ENCODE data around the gene GPSM1.
"Not testable (repeated sequence)": the region's sequence is repeated elsewhere in the genome, so short reads cannot be mapped to it uniquely, and the experiment has no call there.

The GPSM1 gene

DNA sequence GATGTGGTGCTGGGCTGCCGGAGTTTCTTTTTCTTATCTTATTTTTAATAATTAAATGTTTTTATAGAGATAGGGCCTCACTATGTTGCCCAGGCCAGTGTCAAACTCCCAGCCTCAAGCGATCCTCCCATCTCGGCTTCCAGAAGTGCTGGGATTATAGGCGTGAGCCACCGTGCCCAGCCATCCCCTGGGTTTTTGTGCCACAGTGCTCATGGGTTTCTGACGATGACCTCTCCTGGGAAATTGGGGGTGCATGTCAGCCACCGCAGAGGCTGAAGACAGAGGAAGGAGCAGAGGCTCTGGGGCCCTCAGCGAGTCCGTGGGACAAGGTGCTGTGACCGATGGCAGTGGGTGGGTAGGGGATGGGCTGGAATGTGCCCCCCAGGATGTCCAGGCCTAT lies 14.4 kb downstream of the GPSM1 start:
- DNase-seq, result no peak

DNA sequence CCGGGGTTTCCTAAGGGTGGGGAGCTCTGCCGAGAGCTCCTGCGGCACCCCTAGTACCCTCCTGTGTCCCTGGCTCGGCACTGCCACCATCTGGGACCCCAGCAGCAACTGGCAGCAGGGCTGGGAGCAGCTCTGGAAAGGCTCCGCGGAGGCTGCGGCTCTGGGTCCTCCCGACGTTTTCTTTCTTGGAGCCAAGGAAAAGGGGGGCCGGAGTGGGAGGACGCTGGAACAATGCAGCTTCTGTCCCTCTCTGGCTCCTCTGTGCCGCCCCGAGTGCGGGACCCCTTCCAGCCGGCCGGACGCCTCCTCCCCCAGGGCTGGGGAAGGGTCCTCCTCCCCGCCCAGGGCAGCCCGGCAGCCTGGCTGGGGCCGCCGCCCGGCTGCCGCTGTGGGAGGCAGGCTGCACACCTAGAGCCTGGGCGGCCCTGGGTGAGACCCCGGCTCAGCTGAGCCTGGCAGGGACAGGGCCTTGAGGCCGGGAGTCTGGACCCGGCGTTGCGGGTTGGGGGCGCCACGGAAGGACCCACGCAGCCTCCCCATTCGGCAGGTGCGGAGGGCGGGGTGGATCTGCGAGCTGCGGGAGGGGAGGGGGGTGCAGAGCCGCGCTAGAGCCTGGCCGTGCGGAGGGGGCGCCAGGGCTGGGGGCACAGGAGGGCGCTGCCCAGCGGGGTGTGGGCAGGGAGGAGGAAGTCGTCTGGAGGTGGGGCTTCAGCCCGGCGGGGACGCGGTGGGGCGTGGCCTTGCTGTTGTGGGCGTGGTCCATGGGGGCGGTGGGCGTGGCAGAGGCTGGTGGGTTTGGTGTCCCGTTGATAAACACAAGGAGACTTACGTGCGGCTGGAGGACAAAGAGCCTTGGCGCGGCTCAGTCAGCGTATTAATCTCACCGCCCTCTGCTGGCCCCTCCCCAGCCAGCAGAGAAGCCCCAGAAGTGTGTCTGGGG lies 15.1 kb downstream of the GPSM1 start:
- DNase-seq, result peak in 52 of 58 donors; percentile 22 to 84 (median 64)

DNA sequence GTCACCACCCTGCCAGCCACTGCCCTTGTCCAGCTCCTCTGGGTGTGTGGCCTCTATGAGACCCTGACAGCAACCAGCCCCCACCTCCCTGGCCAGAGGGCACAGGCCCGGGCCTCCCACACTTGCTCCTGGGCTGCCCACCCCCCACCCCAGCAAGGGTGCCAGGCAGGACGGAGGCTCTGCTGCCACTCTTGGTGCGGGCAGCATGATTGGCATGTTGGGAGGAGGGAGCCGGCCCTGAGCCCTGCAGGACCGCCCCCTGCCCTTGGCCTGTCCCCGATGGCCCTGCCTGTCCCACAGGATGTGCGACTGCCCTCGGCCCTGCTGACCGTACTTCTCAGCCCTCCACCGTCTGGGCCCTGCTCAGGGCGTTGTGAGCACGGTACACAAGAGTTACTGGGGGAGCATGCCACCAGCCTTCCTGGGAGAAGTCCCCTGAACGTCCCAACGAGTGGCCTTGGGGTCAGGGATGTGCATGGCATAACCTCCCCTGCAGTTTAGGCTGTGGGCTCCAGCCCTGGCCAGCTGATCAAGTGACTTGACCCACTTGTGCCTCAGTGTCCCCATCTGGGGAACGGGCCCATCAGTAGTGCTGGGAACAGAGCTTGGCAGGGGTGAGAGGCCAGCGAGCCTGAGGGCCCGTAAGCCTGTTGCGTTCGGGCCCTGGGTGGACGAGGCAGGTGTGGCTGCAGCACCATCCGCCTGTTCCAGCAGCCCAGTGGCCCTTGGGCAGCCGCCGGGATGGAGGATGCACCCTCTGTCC lies 16.0 kb downstream of the GPSM1 start:
- DNase-seq, result peak in 1 of 58 donors; percentile 49

DNA sequence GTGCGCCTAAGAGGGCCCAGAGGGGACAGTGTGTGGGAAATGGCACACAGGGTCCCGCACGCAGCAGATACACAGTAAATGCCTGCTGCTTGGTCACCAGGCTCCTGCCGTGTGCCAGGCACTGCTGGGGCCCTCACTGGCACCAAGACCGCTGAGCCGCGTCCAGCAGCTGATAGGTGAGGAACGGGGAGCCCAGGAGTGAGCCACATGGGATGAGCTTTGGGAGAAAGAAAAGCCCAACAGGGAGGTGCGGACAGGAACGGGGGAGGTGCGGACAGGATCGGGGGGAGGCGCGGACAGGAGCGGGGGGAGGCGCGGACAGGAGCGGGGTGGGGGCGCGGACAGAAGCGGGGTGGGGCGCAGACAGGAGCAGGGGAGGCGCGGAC lies 16.5 kb downstream of the GPSM1 start:
- no peak for DNase-seq

DNA sequence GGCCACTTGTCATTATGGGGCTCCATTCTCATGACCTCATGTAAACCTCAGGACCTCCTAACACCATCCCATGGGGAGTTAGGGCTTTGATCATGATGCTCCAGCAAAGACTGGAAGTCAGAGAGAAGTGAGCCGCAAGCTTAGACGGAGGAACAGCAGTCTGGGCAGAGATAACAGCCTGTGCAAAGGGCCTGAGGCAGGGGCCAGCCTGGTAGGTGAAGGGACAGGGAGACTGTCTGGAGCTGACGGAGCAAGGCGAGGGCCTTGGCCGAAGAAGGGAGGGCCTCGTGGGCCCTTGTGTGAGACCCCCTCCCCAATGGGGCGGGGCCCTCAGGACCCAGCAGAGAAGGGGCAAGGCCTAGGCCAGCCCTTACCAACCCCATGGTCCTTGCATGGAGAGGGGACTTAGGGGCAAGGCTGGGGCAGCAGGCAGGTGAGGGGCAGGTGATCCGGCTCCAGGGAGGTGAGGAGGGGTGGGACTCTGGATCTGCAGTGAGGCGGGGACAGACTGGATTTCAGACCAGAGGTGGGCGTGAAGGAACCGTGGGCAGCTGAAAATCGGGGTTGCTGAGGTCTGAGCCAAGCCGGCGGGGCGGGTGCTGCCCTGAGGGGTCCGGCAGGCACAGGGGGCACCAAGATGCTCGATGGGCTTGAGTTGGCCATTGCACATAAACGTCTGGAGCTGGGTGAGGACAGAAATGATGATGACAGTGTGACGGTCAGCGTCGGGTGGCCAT lies 17.4 kb downstream of the GPSM1 start:
- DNase-seq, result no peak

DNA sequence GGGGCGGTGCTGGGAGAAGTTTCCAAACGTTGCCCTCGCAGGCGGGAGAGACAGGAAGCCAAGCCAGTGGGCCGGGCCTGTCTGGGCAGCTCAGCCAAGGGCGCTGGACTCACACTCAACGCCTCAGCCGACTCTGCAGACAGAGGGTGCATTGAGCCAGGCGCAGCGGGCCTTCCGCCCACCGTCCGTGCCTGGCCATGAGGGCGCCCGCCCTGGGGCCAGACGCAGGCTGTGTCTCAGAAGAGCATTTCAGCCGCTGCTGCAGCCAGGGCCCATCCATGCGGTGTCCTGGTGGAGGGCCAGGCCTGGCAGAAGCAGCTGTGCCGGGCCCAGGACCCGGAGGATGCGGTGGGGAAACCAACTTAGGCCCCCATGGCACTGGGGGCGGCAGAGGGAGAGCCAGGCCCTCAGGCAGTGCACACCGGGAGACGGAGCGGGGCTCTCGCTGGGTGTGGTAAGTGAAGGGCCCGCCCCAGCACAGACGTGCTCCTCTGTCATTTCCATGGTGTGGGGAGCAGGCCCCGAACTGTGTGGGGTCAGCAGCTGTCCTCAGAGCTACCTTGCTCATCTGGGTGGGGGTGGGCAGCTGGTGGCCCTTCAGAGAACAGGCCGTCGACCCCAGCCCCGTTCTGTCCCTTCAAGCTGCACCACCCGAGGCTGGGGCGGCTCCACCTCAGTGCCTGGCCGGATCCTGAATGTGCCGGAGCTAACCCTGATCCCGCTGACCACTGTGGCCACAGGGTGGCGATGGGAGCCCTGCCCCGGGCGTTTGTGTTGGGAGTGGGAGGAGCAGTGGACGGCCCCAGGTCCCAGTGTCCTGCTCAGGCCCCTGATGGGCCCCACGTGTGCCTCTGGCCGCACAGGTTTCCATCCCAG lies 18.2 kb downstream of the GPSM1 start:
- peak in 55 of 58 donors; percentile 16 to 92 (median 79) for DNase-seq

DNA sequence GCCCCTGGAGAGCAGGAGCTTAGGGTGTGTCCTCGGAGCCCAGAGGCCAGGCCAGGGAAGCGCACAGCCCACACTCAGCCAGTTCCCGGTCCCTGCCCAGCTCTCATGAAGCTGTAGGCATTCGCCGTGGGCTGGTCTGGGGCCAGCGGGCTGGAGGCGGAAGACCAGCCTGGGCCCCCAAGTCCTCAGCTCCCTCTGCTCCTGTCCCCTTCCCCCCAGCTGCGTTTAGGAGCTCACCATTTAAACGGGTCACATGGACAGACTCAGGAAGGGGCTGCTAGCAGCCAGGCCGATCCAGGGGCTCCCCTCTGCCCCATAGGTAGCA lies 18.8 kb downstream of the GPSM1 start:
- no peak for DNase-seq

DNA sequence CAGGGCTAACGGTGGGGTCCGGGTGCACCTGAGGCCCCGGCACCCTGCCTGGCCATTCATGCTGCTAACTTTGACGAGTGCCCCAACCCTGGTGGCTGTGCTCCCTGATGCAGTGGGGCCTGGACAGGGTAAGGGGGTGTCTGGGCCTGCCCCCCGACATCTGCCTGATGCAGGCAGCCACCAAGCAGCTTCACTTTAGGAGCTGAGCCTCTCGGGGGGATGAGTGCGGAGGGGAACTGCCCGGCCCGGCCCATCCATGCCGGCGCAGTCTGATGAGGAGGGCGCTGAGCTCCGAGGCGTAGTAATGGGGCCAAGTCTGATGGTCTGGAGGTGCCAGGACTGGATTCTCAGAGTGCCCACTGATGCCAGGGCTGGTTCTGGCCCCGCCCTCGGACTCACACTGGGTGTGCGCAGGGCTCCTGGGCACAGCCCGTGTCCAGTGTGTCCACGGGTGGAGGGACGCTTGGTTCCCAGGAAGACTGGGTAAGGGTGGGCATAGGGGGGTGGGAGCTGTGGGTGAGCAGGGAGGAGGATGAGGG lies 19.7 kb downstream of the GPSM1 start:
- DNase-seq, result peak in 1 of 58 donors; percentile 6

DNA sequence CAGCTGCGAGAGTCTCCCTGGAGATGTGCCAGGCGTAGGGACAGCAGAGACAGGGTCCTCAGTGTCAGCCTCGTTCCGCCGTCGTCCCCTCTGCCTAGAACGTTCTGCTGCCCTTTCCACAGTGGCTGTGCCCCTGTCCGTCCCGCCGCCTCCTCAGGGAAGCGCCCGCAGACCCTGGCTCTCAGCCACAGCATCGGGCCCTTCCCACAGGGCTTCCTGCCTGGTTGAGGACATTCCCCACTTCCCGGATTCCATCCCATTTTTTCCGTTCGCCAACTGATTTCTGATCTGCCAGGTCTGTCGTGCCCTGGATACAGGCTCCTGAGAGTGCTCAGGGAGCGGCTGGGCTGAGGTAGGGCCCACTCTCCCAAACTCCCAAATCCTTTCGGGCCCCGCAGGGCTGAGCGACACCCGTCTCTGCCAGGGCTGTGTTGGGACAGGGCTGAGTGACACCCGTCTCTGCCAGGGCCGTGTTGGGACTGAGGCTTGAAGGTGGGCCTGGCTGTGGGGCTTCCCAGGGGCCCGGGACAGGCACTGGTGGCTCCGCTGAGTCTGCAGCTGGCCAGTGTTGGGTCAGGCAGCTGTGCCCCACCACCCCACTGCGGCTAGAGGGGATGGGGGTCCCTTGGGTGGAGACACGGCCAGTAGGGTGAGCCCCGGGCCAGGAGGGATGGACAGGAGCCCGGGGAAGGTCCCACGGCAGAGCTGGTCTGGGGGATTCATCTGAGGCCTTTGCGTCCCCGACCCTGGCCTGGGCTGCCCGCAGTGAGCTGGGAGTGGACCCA lies 20.3 kb downstream of the GPSM1 start:
- DNase-seq, result peak in 1 of 58 donors; percentile 24

DNA sequence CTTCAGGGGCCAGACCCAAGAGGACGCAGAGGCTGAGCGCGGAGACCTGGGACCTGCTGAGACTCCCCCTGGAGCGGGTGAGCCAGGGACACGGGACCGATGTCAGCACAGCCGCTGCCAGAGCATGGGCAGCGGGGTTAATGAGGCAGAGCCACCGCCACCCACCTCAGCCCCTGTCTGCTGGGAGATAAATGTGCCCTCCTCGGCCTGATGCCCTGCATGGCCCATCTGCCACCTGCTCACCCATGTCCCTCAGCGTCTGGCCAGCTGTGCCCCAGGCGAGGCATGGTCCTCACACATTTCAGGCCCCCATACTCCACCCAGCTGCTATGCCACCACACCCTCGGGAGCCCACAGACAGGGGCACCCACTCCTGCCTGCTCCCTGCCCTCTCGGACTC lies 21.4 kb downstream of the GPSM1 start:
- DNase-seq, result no peak

DNA sequence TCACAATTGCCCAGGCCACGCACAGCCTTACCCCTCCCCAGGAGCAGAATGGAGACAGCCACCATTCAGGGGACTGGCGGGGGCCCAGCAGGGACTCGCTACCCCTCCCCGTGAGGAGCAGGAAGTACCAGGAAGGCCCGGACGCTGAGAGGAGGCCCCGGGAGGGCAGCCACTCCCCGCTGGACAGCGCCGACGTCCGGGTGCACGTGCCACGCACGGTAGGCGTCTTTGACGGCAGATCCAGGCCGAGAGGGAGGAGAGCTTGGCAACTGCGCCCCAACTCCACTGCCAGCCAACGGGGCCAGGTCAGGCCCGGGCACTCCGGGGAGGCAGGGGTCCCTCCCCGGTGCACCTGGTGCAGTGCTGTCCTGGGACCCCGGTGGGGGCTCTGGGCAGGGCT lies 22.2 kb downstream of the GPSM1 start:
- no peak for DNase-seq

DNA sequence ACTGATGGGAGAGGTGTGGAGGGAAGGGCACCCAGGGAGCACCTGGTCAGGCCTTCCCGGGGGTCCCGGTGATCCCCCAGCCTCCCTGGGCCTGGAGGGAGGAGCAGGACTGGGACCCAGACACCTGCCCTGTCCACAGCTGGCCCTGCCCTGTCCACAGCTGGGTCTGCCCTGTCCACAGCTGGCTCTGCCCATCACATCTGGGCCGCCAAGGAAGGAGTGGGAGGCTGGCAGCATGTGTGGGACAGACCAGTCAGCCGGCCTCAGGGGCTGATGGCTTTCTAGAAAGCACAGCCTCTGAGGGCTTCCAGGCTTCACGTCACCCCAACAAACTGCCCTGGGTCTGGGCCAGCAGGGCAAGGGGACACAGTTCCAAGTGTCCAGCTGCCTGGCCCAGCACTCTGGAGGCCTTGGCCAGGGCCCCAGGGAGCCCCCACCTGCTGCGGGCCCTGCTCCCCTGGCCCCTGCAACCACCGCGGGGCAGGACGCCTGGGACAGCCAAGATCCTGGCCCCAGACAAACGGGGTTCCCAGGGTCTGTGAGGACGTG lies 24.0 kb downstream of the GPSM1 start:
- peak in 5 of 58 donors; percentile 11 to 34 (median 21) for DNase-seq

DNA sequence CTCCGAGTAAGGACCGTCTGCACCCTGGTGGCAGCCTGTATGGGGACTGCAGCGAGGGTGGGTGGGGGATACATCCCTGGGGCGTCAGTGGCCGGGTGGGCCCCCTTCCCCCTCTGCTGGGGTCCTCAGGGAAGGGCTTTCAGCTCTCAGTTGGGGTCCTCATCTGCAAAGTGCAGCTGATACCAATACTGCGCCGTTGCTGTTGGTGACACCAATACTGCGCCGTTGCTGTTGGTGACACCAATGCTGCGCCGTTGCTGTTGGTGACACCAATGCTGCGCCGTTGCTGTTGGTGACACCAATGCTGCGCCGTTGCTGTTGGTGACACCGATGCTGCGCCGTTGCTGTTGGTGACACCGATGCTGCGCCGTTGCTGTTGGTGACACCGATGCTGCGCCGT lies 24.5 kb downstream of the GPSM1 start:
- DNase-seq, result not testable (repeated sequence)

DNA sequence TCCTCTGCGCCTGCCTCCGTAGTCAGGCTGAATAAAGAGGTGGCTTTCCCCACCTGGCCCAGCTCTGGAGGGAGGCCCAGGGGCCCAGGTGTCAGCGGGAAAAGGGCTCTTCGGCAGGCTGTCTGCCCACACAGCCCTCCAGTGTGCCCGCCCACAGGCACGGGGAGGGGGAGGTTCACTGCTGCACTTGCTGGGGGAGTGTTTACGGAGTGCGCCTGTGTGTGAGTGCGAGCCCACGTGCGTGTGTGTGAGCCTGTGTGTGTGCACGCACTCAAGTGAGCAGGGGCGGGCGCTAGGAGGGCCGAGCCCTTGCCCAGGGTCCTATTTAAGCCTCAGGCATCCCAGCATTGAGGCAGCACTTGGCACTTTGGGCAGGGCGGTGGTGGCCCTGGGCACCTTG lies 25.3 kb downstream of the GPSM1 start:
- peak in 1 of 58 donors; percentile 12 for DNase-seq

DNA sequence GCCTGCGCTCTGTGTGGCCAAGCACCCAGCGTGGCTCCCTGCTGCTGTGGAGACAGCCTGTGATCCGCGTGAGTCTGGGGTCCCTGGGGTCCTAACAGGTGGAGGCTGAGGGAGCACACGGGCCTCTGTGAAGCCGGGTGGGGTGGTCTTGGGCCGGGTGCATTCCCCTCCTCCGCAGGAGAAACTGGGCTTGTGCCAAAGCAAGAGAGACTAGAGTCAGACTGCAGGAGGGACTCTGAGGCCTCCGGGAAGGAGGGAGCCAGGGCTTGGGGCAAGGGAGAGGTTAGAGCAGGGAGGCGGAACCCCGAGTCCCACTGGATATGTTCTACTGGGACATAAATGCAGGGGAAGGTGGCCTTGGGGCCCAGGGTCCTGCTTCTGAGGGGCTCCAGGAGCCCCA lies 25.7 kb downstream of the GPSM1 start:
- no peak for DNase-seq

DNA sequence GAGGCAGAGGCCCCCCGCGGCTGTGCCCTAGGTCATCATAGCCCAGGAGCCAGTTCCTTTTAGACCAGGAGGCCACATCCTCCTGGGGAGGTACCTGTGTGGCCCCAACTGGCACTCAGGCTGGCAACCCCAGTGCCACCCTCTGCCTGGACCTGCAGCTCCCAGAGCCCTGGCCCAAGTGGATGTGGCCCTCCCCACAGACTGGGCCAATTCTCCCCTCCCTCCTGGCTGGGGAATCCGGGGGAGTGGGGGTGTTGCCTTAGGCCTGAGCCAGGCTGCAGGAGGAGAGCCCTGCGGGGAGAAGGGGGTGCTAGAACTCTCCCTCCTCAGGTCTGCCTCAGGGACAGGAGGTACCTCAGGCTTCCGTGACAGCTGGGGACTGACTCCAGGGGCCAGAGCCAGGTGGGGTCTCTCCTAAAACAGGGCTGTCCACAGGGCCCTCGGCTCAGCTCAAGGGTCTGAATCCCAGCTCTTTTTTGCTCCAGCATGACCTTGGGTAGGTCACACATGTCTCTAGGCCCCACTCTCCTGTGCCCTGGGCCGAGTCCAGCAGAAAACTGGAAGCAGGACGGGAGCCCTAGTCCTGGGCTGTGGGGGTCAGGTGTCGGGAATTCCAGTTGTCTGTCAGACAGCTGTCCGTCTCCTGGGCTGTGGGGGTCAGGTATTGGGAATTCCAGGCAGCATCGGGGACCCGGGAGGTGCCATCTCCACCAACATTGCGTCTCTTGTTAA lies 26.6 kb downstream of the GPSM1 start:
- no peak for DNase-seq

DNA sequence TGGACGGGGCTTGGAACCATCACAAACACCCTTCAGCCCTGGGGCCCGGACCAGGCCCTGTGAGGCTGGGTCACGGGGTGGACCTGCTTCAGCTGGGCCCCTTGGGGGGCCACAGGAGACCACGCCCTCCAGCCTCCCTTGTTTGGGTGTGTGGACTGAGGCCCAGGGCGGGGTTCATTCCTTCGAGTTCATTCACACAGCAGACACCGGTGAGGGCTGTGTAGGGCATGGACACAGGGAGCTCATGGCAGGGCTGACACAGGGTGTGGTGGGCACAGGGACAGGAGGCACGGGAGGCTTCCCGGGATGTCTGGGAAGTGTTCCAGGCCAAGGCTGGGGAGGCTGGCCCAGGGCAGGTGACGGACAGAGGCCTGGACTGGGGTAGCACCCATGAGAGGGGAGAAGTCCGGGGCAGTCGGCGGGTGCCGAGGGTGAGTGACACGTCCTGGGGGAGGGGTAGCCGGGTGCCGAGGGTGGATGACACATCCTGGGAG lies 27.3 kb downstream of the GPSM1 start:
- DNase-seq, result no peak

Data from anterior cingulate cortex (tissue), 58 donors.